Measurements from ENCODE around the gene LRP3.

DNA sequence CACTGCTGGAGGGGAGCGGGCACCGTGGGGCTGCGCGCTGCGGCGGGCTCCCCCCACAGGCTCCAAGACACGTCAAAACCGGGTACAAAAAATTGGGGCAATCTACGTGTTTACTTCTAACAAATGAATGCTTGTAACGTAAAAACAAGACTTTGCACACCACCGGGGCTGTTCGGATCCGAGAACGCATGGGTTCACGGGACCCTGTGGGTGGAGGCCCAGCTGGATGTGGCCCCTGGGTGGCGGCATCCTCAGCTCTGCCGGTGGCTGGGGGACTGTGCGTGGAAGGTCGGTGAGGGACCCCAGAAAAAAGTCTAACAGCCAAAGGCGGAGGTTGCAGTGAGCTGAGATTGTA, 41.8 kb downstream of the LRP3 start:
- TF ChIP-seq, protein P1, sequence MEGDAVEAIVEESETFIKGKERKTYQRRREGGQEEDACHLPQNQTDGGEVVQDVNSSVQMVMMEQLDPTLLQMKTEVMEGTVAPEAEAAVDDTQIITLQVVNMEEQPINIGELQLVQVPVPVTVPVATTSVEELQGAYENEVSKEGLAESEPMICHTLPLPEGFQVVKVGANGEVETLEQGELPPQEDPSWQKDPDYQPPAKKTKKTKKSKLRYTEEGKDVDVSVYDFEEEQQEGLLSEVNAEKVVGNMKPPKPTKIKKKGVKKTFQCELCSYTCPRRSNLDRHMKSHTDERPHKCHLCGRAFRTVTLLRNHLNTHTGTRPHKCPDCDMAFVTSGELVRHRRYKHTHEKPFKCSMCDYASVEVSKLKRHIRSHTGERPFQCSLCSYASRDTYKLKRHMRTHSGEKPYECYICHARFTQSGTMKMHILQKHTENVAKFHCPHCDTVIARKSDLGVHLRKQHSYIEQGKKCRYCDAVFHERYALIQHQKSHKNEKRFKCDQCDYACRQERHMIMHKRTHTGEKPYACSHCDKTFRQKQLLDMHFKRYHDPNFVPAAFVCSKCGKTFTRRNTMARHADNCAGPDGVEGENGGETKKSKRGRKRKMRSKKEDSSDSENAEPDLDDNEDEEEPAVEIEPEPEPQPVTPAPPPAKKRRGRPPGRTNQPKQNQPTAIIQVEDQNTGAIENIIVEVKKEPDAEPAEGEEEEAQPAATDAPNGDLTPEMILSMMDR (IDR thresholded peaks at IDR 0.05), result no peak
- no peak for TF ChIP-seq POLR2A (IDR thresholded peaks at IDR 0.05)

All from sigmoid colon (tissue), 3 donors.